ENCODE data around the gene ZNF565.
A peak's percentile ranks its signal among the peaks of the same experiment; 100 is the strongest.
"Not testable (repeated sequence)": the region's sequence is repeated elsewhere in the genome, so short reads cannot be mapped to it uniquely, and the experiment has no call there.

ZNF565 gene

DNA sequence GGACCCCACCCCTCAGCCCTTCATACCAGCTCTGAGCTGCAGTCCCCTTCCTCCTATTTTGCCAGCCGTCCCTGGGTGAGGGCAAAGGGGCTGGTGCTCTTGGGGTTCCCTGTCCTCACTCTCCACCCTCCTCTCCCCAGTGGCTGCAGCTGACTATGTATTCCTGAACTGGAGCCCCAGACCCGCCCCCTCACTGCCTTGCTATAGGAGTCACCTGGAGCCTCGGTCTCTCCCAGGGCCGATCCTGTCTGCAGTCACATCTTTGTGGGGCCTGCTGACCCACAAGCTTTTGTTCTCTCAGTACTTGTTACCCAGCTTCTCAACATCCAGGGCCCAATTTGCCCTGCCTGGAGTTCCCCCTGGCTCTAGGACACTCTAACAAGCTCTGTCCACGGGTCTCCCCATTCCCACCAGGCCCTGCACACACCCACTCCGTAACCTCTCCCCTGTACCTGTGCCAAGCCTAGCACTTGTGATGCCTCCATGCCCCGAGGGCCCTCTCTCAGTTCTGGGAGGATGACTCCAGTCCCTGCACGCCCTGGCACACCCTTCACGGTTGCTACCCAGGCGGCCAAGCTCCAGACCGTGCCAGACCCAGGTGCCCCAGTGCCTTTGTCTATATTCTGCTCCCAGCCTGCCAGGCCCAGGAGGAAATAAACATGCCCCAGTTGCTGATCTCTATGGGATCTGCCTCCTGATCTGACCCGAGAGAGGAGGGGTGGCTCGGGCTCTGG is 64.6 kb downstream of the ZNF565 start:
- no peak for DNase-seq

- no peak for DNase-seq
Observed at GRCh38 chr19:36144624-36145023, 69.8 kb downstream of the ZNF565 start.

DNA sequence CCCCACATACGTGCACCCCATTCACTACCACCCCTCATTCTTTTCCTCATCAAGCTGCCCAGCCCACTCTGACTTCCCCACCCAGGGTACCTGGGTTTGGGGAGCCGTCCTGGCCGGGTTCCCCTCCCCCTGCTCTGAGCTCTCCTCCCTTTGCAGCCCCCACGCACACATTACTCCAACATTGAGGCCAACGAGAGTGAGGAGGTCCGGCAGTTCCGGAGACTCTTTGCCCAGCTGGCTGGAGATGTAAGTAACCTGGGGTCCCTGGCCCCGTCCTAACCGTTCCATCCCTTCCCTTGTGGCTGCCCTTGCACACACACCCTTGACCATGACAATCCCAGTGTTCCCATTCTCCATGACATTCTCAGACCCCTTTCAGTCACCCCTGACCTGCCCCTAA is 72.0 kb downstream of the ZNF565 start:
- DNase-seq, result no peak

- no peak for DNase-seq
Observed at GRCh38 chr19:36142046-36142445, 72.4 kb downstream of the ZNF565 start.

- peak; percentile 42 for DNase-seq
Observed at GRCh38 chr19:36141039-36141927, 73.2 kb downstream of the ZNF565 start.

DNA sequence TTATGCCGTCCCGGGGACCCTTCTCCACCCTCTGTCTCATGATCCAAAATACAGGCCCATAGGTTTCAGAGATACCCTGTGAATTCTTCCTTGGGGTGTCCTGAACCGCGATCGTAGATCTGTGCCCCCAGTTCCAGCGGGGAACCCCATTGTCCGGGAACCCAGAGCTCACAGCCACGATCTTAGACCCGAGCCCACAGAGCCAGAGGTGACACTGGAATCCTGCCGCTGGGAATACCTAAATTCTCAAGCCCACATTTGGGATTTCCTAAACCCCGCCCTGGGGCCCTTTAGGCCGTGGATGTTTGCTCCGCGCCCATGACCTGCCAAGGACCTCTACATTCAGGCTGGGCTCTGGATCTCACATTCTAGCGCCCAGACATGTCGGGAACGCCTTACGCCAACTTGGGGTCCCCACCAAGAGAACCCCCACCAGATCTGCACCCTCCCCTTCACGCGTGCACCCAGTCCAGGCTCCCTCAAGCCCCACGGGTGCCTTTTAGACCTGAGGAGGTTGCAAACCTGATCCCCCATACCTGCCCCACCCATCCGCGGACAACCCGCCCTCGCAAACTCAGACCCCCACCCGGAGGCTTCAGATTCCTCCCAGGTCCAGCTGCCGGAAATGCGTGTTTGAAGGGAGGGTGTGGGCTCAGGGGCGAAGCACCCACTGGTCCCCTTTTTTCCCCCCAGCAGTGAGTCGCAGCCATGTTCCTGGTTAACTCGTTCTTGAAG is 74.0 kb downstream of the ZNF565 start:
- peak; percentile 33 for DNase-seq

- DNase-seq, result peak; percentile 93
Observed at GRCh38 chr19:36139473-36140303, 74.8 kb downstream of the ZNF565 start, which contains the start of gene CAPNS1. CAPNS1 (plus strand) TSS chr19:36140066; CDS start chr19:36141012, 946 bp downstream.

DNA sequence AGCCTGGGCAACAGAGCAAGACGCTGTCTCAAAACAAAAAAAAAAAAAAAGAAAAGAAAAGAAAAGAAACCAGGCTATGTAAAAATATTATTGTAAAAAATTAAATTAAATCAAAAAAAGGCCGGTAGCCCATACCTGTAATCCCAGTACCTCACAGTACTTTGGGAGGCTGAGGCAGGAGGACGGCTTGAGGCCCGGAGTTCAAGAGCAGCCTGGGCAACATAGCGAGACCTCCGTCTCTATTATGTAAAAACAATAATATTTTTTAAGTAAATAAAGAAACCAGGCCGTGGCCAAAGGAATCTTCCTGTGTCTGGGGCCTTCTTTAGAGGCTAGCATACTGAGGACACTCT is 75.4 kb downstream of the ZNF565 start:
- no peak for DNase-seq

DNA sequence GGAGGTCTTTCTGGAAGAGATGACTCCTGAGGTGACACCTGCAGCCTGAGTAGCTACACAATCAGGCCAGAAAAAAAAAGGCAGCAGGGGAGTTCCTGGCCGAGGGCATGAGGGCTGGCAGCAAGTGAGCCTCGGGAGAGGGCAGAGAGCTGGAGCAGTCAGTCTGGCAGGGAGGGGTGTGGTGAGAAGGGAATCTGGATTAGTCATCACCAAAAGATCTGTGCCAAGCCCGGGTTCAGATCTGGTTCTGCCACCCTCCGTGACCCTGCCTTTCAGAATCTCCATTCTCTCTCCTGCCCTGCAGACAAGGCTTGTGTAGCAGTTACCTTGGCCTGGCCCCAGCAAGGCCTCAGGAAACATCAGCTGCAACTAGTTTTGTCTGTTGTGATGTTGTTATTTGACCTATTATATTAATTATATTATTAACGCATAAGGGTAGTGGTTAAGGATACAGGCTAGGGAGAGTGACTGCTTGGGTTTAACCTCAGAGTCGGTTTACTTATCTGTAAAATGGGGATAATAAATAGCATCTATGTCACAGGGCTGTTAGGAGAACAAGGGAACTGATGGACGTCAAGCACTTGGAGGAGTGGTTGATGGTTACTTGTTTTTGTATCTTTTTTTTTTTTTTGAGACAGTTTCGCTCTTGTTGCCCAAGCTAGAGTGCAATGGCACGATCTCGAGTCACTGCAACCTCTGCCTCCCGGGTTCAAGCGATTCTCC is 77.3 kb downstream of the ZNF565 start:
- peak; percentile 19 for DNase-seq

DNA sequence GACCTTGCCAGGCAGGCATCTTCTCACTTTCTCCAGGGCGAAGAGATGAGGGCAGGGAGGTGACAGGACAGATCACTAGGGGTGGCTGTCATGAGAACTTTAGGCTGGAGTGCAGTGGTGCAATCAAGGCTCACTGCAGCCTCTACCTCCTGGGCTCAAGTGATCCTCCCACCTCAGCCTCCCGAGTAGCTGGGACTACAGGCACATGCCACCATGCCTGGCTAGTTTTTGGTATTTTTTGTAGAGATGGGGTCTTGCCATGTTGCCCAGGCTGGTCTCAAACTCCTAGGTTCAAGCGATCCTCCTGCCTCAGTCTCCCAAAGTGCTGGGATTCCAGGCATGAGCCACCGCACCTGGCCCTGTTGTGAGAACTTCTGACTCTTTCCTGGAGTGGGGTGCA is 79.6 kb downstream of the ZNF565 start:
- not testable (repeated sequence) for DNase-seq
